DND-41 (cell line): ENCODE data around the gene MKLN1.
A peak's percentile ranks its signal among the peaks of the same experiment; 100 is the strongest.

Experiments used
- ATAC-seq: fragments of 200-7000 bp; cut with Tn5 transposase; 3 replicates; pipeline ENCODE4 v1.9.1; 2021; ENCODE audit warnings: low read depth; ENCODE audit not compliant: insufficient read depth
- DNase-seq: peaks from one replicate; pipeline ENCODE4 v3.0.0-alpha.2; 2020
- H2AFZ ChIP-seq: 2 replicates; pipeline ENCODE4 v1.6.0; 2012; ENCODE audit warnings: low read depth, low read length
- H3K27ac ChIP-seq: 2 replicates; pipeline ENCODE4 v1.5.1; 2012; ENCODE audit warnings: low read length, inconsistent platforms
- H3K27me3 ChIP-seq: fragments of 200-600 bp; sonication (generic); 2 replicates; pipeline ENCODE4 v1.6.0; 2012; ENCODE audit warnings: low read length, mild to moderate bottlenecking, inconsistent platforms; ENCODE audit not compliant: insufficient read depth, poor library complexity
- H3K36me3 ChIP-seq: 2 replicates; pipeline ENCODE4 v1.5.1; 2012; ENCODE audit warnings: low read length, inconsistent platforms; ENCODE audit not compliant: insufficient read depth
- H3K4me1 ChIP-seq: 2 replicates; pipeline ENCODE4 v1.5.1; 2012; ENCODE audit warnings: mild to moderate bottlenecking, low read length; ENCODE audit not compliant: insufficient read depth
- H3K4me2 ChIP-seq: 2 replicates; pipeline ENCODE4 v1.6.0; 2012; ENCODE audit warnings: mild to moderate bottlenecking, moderate library complexity, low read length, inconsistent platforms; ENCODE audit not compliant: insufficient read depth
- H3K4me3 ChIP-seq, 2 experiments: fragments of 200-600 bp in 1 of 2; shearing (Covaris generic) in 1 of 2; 2 replicates each; pipeline ENCODE4 v1.5.1; 2012 to 2016; ENCODE audit warnings: inconsistent platforms in 2 of 2, low read length in 2 of 2, mild to moderate bottlenecking in 2 of 2, low read depth in 1 of 2, moderate library complexity in 1 of 2
- H3K79me2 ChIP-seq: 2 replicates; pipeline ENCODE4 v1.6.0; 2012; ENCODE audit warnings: low read length, inconsistent platforms; ENCODE audit not compliant: insufficient read depth
- H3K9ac ChIP-seq: 2 replicates; pipeline ENCODE4 v1.6.0; 2012; ENCODE audit warnings: low read depth, mild to moderate bottlenecking, inconsistent platforms, low read length, moderate library complexity
- H3K9me3 ChIP-seq: 2 replicates; pipeline ENCODE4 v1.5.1; 2012; ENCODE audit warnings: low read length, moderate library complexity, mild to moderate bottlenecking, inconsistent platforms; ENCODE audit not compliant: insufficient read depth, severe bottlenecking
- H4K20me1 ChIP-seq: 2 replicates; pipeline ENCODE4 v1.6.0; 2012; ENCODE audit warnings: low read length; ENCODE audit not compliant: insufficient read depth
- CTCF ChIP-seq: IDR thresholded peaks from 2 replicates; pipeline ENCODE4 v1.5.1; 2012; ENCODE audit warnings: borderline replicate concordance, low read length, moderate library complexity, mild to moderate bottlenecking; ENCODE audit not compliant: poor library complexity, severe bottlenecking; ENCODE audit errors: extremely low read depth
- EZH2 ChIP-seq: IDR thresholded peaks from 3 replicates; pipeline ENCODE4 v1.6.1; 2012; ENCODE audit warnings: borderline replicate concordance, low read depth, mild to moderate bottlenecking, moderate library complexity, low read length, inconsistent platforms; ENCODE audit not compliant: severe bottlenecking

Gene MKLN1

GRCh38 chr7:131327626-131328376, at the start of gene MKLN1:
TSS of gene MKLN1 (plus strand) at chr7:131327876. CDS start at chr7:131327900, 24 bp downstream.
- ATAC-seq, result peak; percentile 92
- no peaks in the 10 kb centered on the region for H3K27me3 ChIP-seq
- H3K4me2 ChIP-seq, result peak within 1 kb of the TSS; percentile 77
- H3K79me2 ChIP-seq, result peaks cover 55% of the 10 kb centered on the region
- no peaks in the 10 kb centered on the region for H3K9me3 ChIP-seq
- DNase-seq, result peak; percentile 87
- peaks cover 7% of the 10 kb centered on the region; the same call in 1 of the 2 replicates for H4K20me1 ChIP-seq
- peak within 1 kb of the TSS; percentile 96 for H2AFZ ChIP-seq
- peak within 1 kb of the TSS; percentile 71 to 92 for H3K4me3 ChIP-seq
- H3K36me3 ChIP-seq, result peaks cover 1% of the 10 kb centered on the region; the same call in 1 of the 2 replicates
- peak within 1 kb of the TSS; percentile 96 for H3K27ac ChIP-seq
- no peak for TF ChIP-seq EZH2
- no peak for TF ChIP-seq CTCF
- H3K9ac ChIP-seq, result peak within 1 kb of the TSS; percentile 95
- peaks cover 36% of the 10 kb centered on the region for H3K4me1 ChIP-seq

GRCh38 chr7:131279044-131279443, 48.6 kb upstream of the MKLN1 start:
- Histone ChIP-seq H3K36me3 (no peaks in the 10 kb centered on the region), H3K79me2 (no peaks in the 10 kb centered on the region), H3K4me2 (no peak overlapping the region), H4K20me1 (no peaks in the 10 kb centered on the region), H3K4me3 (no peak overlapping the region), H3K27me3 (no peaks in the 10 kb centered on the region), H3K9me3 (no peaks in the 10 kb centered on the region), H3K9ac (no peak overlapping the region), H3K4me1 (no peaks in the 10 kb centered on the region), H3K27ac (no peak overlapping the region), H2AFZ (no peak overlapping the region)
- ATAC-seq, result no peak
- TF ChIP-seq EZH2 (no peak), CTCF (no peak)
- no peak for DNase-seq

GRCh38 chr7:131281266-131282048, 46.2 kb upstream of the MKLN1 start:
- Histone ChIP-seq H3K9ac (no peak overlapping the region), H3K27me3 (no peaks in the 10 kb centered on the region), H3K4me3 (no peak overlapping the region), H3K79me2 (no peaks in the 10 kb centered on the region), H3K36me3 (no peaks in the 10 kb centered on the region), H3K9me3 (no peaks in the 10 kb centered on the region), H2AFZ (no peak overlapping the region), H3K4me1 (no peaks in the 10 kb centered on the region), H3K27ac (no peak overlapping the region), H3K4me2 (no peak overlapping the region), H4K20me1 (no peaks in the 10 kb centered on the region)
- ATAC-seq, result no peak
- no peak for DNase-seq
- TF ChIP-seq EZH2 (no peak), CTCF (no peak)
